ENCODE results near the gene FRMD5.

FRMD5 gene

GRCh38 chr15:43941555-43941954 lies 253.5 kb downstream of the FRMD5 start:
- TF ChIP-seq POLR2A (IDR thresholded peaks at IDR 0.05; ENCODE audit: low read depth, low read length): no peak
- DNase-seq (ENCODE audit: insufficient read length, low spot score): no peak
- FAIRE-seq: no peak

- FAIRE-seq: no peak
- no peak for TF ChIP-seq POLR2A (IDR thresholded peaks at IDR 0.05; ENCODE audit: low read depth, low read length)
- DNase-seq (ENCODE audit: insufficient read length, low spot score): no peak
These were observed 254.0 kb downstream of the FRMD5 start for GRCh38 chr15:43941071-43941470.

GRCh38 chr15:43939070-43939469 lies 256.0 kb downstream of the FRMD5 start:
- FAIRE-seq (peak; percentile 48), DNase-seq (ENCODE audit: insufficient read length, low spot score) (no peak)
- no peak for TF ChIP-seq POLR2A (IDR thresholded peaks at IDR 0.05; ENCODE audit: low read depth, low read length)

GRCh38 chr15:43934480-43934879 lies 260.6 kb downstream of the FRMD5 start:
- no peak for TF ChIP-seq POLR2A (IDR thresholded peaks at IDR 0.05; ENCODE audit: low read depth, low read length)
- no peak for FAIRE-seq
- no peak for DNase-seq (ENCODE audit: insufficient read length, low spot score)

- no peak for DNase-seq (ENCODE audit: insufficient read length, low spot score)
- no peak for FAIRE-seq
- no peak for TF ChIP-seq POLR2A (IDR thresholded peaks at IDR 0.05; ENCODE audit: low read depth, low read length)
These were observed 262.2 kb downstream of the FRMD5 start for GRCh38 chr15:43932907-43933306.

GRCh38 chr15:43931790-43932435 lies 263.2 kb downstream of the FRMD5 start:
- TF ChIP-seq POLR2A (IDR thresholded peaks at IDR 0.05; ENCODE audit: low read depth, low read length): no peak
- no peak for DNase-seq (ENCODE audit: insufficient read length, low spot score)

GRCh38 chr15:43931119-43931518 lies 264.0 kb downstream of the FRMD5 start:
- FAIRE-seq (no peak), DNase-seq (ENCODE audit: insufficient read length, low spot score) (no peak)
- no peak for TF ChIP-seq POLR2A (IDR thresholded peaks at IDR 0.05; ENCODE audit: low read depth, low read length)

More at GRCh38 chr15:43931790-43932435, 263.2 kb downstream of the FRMD5 start:
- no peak for FAIRE-seq

- no peak for FAIRE-seq
- TF ChIP-seq POLR2A (IDR thresholded peaks at IDR 0.05; ENCODE audit: low read depth, low read length): no peak
- DNase-seq (ENCODE audit: insufficient read length, low spot score): no peak
These were observed 264.5 kb downstream of the FRMD5 start for GRCh38 chr15:43930556-43930955.

GRCh38 chr15:43930079-43930478 lies 265.0 kb downstream of the FRMD5 start:
- FAIRE-seq (peak; percentile 6), DNase-seq (ENCODE audit: insufficient read length, low spot score) (peak; percentile 34)
- TF ChIP-seq POLR2A (IDR thresholded peaks at IDR 0.05; ENCODE audit: low read depth, low read length): no peak

- FAIRE-seq (no peak), DNase-seq (ENCODE audit: insufficient read length, low spot score) (no peak)
- TF ChIP-seq POLR2A (IDR thresholded peaks at IDR 0.05; ENCODE audit: low read depth, low read length): no peak
These were observed 266.9 kb downstream of the FRMD5 start for GRCh38 chr15:43928152-43928551.

- FAIRE-seq (no peak), DNase-seq (ENCODE audit: insufficient read length, low spot score) (no peak)
- TF ChIP-seq POLR2A (IDR thresholded peaks at IDR 0.05; ENCODE audit: low read depth, low read length): no peak
These were observed 267.9 kb downstream of the FRMD5 start for GRCh38 chr15:43927203-43927602.

GRCh38 chr15:43923553-43923952 lies 271.5 kb downstream of the FRMD5 start:
- no peak for DNase-seq (ENCODE audit: insufficient read length, low spot score)
- no peak for FAIRE-seq
- TF ChIP-seq POLR2A (IDR thresholded peaks at IDR 0.05; ENCODE audit: low read depth, low read length): no peak

- FAIRE-seq: no peak
- DNase-seq (ENCODE audit: insufficient read length, low spot score): no peak
- no peak for TF ChIP-seq POLR2A (IDR thresholded peaks at IDR 0.05; ENCODE audit: low read depth, low read length)
These were observed 273.1 kb downstream of the FRMD5 start for GRCh38 chr15:43922021-43922420.

GRCh38 chr15:43920815-43921214 lies 274.3 kb downstream of the FRMD5 start:
- DNase-seq (ENCODE audit: insufficient read length, low spot score): no peak
- TF ChIP-seq POLR2A (IDR thresholded peaks at IDR 0.05; ENCODE audit: low read depth, low read length): no peak
- no peak for FAIRE-seq

GRCh38 chr15:43920254-43920600 lies 274.8 kb downstream of the FRMD5 start:
- FAIRE-seq (no peak), DNase-seq (ENCODE audit: insufficient read length, low spot score) (no peak)
- TF ChIP-seq POLR2A (IDR thresholded peaks at IDR 0.05; ENCODE audit: low read depth, low read length): no peak

All from H54 (cell line).